Fibroblast of the aortic adventitia (primary cell): ENCODE data around the gene DOCK9. TPM values are rescaled to one million over a fixed set of nuclear protein-coding genes. Genes with fewer than 3 reads are reported as not detected.

Experiments used
- DNase-seq: peaks from one replicate; pipeline ENCODE4 v3.0.0-alpha.2; 2010; ENCODE audit warnings: low read depth
- H3K4me3 ChIP-seq: 2 replicates; pipeline ENCODE4 v1.5.1; 2011; ENCODE audit warnings: low read depth, mild to moderate bottlenecking, control low read depth, low read length, moderate library complexity
- total RNA-seq: library from RNA; depleted of rRNA; stranded (reverse); fragments of >200 nt; gene quantifications from 2 replicates; pipeline ENCODE4 v1.2.3, GENCODE V29; 2012; ENCODE audit warnings: low replicate concordance
- TF ChIP-seq, protein P1 (sequence below): IDR thresholded peaks from 2 replicates; pipeline ENCODE4 v1.5.1; 2011; ENCODE audit warnings: mild to moderate bottlenecking, low read length, control low read depth, inconsistent platforms; ENCODE audit not compliant: insufficient read depth

The DOCK9 gene
- total RNA-seq, 1 donor: 28.1 TPM

DNA sequence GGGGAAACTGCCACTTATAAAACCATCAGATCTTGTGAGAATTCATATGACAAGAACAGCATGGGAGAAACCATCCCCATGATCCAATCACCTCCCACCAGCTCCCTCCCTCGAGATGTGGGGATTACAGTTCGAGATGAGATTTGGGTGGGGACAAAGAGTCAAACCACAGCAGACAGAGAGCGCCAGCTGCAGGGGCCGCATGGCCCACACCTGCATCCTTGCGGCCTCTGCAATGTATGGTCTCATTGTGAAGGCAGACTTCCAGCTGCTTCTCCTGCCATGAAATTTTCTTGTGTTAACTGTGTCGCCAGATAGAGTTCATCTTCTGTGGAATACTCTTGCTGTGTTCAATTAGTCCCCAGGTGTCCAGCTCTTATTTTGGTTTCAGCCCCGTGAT lies 208.1 kb downstream of the DOCK9 start:
- no peak for DNase-seq
- TF ChIP-seq, protein P1, sequence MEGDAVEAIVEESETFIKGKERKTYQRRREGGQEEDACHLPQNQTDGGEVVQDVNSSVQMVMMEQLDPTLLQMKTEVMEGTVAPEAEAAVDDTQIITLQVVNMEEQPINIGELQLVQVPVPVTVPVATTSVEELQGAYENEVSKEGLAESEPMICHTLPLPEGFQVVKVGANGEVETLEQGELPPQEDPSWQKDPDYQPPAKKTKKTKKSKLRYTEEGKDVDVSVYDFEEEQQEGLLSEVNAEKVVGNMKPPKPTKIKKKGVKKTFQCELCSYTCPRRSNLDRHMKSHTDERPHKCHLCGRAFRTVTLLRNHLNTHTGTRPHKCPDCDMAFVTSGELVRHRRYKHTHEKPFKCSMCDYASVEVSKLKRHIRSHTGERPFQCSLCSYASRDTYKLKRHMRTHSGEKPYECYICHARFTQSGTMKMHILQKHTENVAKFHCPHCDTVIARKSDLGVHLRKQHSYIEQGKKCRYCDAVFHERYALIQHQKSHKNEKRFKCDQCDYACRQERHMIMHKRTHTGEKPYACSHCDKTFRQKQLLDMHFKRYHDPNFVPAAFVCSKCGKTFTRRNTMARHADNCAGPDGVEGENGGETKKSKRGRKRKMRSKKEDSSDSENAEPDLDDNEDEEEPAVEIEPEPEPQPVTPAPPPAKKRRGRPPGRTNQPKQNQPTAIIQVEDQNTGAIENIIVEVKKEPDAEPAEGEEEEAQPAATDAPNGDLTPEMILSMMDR: no peak
- no peak overlapping the region for H3K4me3 ChIP-seq

- TF ChIP-seq, protein P1: no peak
- DNase-seq: no peak
These were observed 209.3 kb downstream of the DOCK9 start for GRCh38 chr13:98768522-98768921.

GRCh38 chr13:98766697-98767096 lies 211.2 kb downstream of the DOCK9 start:
- H3K4me3 ChIP-seq: no peak overlapping the region
- TF ChIP-seq, protein P1: no peak
- DNase-seq: no peak

More at GRCh38 chr13:98768522-98768921, 209.3 kb downstream of the DOCK9 start:
- no peak overlapping the region for H3K4me3 ChIP-seq

GRCh38 chr13:98765996-98766519 lies 211.8 kb downstream of the DOCK9 start:
- TF ChIP-seq, protein P1: no peak
- DNase-seq: no peak
- H3K4me3 ChIP-seq: no peak overlapping the region

- no peak for DNase-seq
- TF ChIP-seq, protein P1: no peak
- H3K4me3 ChIP-seq: peak overlapping the region; percentile 31
These were observed 215.8 kb downstream of the DOCK9 start for GRCh38 chr13:98761986-98762616.

DNA sequence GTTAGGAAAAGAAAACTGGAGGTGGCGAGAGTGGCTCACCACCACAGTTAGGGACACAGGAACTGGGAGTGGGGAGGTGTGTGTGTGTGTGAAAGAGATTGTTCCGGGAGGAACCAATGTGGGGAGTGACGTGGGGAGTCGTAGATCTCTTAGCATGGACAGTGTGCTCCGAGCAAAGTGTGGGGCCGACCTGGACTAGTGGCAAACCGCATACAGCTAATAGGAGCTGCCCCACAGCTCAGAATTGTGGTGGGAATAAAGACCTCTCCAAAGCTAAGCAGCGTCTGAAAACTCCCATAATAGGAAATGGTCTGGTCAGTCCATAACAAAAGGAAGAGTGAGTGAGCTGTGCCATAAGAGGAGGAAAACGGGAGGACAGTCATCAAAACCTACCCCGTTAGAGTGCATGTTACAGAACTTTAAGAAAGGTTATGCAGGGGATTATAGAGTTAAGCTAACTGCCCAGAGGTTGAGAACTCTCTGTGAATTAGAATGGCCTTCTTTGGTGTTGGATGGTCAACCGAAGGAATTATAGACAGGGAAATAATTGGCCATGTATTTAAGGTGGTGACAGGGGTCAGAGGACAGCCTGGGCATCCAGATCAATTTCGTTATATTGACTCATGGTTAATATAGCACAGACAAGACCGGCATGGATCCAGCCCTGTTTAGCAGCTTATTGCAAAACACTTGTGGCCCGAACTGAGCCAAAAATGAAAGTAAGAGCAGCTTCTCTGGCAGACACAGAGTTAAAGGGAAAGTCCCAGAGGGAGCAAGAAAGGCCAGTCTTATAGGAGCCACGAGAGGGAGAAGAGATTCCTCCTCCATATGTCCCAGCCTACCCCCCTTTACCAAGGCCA lies 216.5 kb downstream of the DOCK9 start:
- peak overlapping the region; percentile 31 for H3K4me3 ChIP-seq
- TF ChIP-seq, protein P1: peak; percentile 13
- DNase-seq: peak; percentile 70
